PFSK-1 (cell line): Measurements from ENCODE around the gene NPR3.

ENCODE experiments used
- FOXP2 ChIP-seq: optimal IDR thresholded peaks from 2 replicates; pipeline ENCODE3; 2011; ENCODE audit warnings: borderline replicate concordance, control low read depth, inconsistent platforms; ENCODE audit not compliant: insufficient read depth; ENCODE audit errors: extremely low read length, extremely low read depth
- POLR2AphosphoS5 ChIP-seq: IDR thresholded peaks from 2 replicates; pipeline ENCODE4 v1.6.1; 2012; ENCODE audit warnings: low read depth, mild to moderate bottlenecking, control low read depth, low read length, moderate library complexity
- REST ChIP-seq, 2 experiments: IDR thresholded peaks; 2 replicates each; pipeline versions ENCODE4 v1.6.1 to v1.8.0; 2011 to 2012; ENCODE audit warnings: low read depth in 2 of 2, low read length in 2 of 2, control low read depth in 1 of 2, inconsistent platforms in 1 of 2, mild to moderate bottlenecking in 1 of 2, moderate library complexity in 1 of 2; ENCODE audit not compliant: insufficient read depth in 1 of 2
- SIN3A ChIP-seq: IDR thresholded peaks from 2 replicates; pipeline ENCODE4 v1.6.1; 2012; ENCODE audit warnings: mild to moderate bottlenecking, low read length, moderate library complexity, borderline replicate concordance; ENCODE audit not compliant: insufficient read depth
- TAF1 ChIP-seq: IDR thresholded peaks from 2 replicates; pipeline ENCODE4 v1.6.1; 2012; ENCODE audit warnings: low read length, control low read depth, borderline replicate concordance; ENCODE audit not compliant: insufficient read depth

Gene NPR3

GRCh38 chr5:32724526-32724925, 13.4 kb downstream of the NPR3 start:
- no peak for TF ChIP-seq FOXP2
- TF ChIP-seq REST (IDR thresholded peaks at IDR 0.05; ENCODE audit: insufficient read depth in 1 of 2, low read depth in 2 of 2, low read length in 2 of 2): no peak
- TF ChIP-seq SIN3A: no peak

- TF ChIP-seq FOXP2 (no peak), TAF1 (no peak), REST (IDR thresholded peaks at IDR 0.05; ENCODE audit: insufficient read depth in 1 of 2, low read depth in 2 of 2, low read length in 2 of 2) (no peak)
These were observed 15.0 kb downstream of the NPR3 start for GRCh38 chr5:32726086-32726557.

- TF ChIP-seq SIN3A: no peak
- TF ChIP-seq REST (IDR thresholded peaks at IDR 0.05; ENCODE audit: insufficient read depth in 1 of 2, low read depth in 2 of 2, low read length in 2 of 2): no peak
- TF ChIP-seq TAF1: no peak
- no peak for TF ChIP-seq POLR2AphosphoS5
- TF ChIP-seq FOXP2: no peak
These were observed 18.5 kb downstream of the NPR3 start for GRCh38 chr5:32729651-32730050.

- TF ChIP-seq POLR2AphosphoS5 (no peak), SIN3A (no peak), REST (IDR thresholded peaks at IDR 0.05; ENCODE audit: insufficient read depth in 1 of 2, low read depth in 2 of 2, low read length in 2 of 2) (no peak), FOXP2 (no peak), TAF1 (no peak)
These were observed 22.6 kb downstream of the NPR3 start for GRCh38 chr5:32733590-32734340.
